CD4-positive, CD25-positive, alpha-beta regulatory T cell (primary cell): ENCODE data around the gene PPEF1. TPM values are rescaled to one million over a fixed set of nuclear protein-coding genes. Genes with fewer than 3 reads are reported as not detected.

Experiments
- ATAC-seq, 2 donors: fragments of 150-1000 bp; cut with Tn5 transposase; one replicate each; pipeline ENCODE4 v1.10.0; 2021; ENCODE audit warnings: low read depth in 2 of 2, moderate number of reproducible peaks in 2 of 2, moderate library complexity in 1 of 2
- DNase-seq, 3 donors: peaks; one replicate each; pipeline versions ENCODE4 v3.0.0 to v3.0.0-alpha.2; 2012 to 2022; ENCODE audit warnings: mixed read lengths in 1 of 3
- H3K27ac ChIP-seq: one replicate; pipeline ENCODE4 v1.7.0; 2013; ENCODE audit warnings: mild to moderate bottlenecking, low read length; ENCODE audit not compliant: insufficient read depth, poor library complexity, severe bottlenecking
- H3K27me3 ChIP-seq: one replicate; pipeline ENCODE4 v1.7.0; 2013; ENCODE audit warnings: low read length; ENCODE audit not compliant: control insufficient read depth, insufficient read depth
- H3K36me3 ChIP-seq: one replicate; pipeline ENCODE4 v1.7.0; 2013; ENCODE audit warnings: mild to moderate bottlenecking, low read length, moderate library complexity; ENCODE audit not compliant: control insufficient read depth, insufficient read depth
- H3K4me1 ChIP-seq: 2 replicates; pipeline ENCODE4 v1.7.0; 2013; ENCODE audit warnings: mild to moderate bottlenecking, low read length; ENCODE audit not compliant: insufficient read depth, control insufficient read depth, poor library complexity, severe bottlenecking
- H3K4me3 ChIP-seq: one replicate; pipeline ENCODE4 v1.7.0; 2013; ENCODE audit warnings: low read depth, mild to moderate bottlenecking, low read length, moderate library complexity
- H3K9me3 ChIP-seq, 2 experiments: 1 replicate in 1 of 2; 2 replicates in 1 of 2; pipeline ENCODE4 v1.7.0; 2013; ENCODE audit warnings: low read length in 2 of 2, mild to moderate bottlenecking in 1 of 2, moderate library complexity in 1 of 2; ENCODE audit not compliant: control insufficient read depth in 2 of 2
- H3K27ac Mint-ChIP-seq, 3 donors: one replicate each; pipeline ENCODE4 v1.8.0; 2020 to 2022; ENCODE audit warnings: mild to moderate bottlenecking in 3 of 3, mixed read lengths in 3 of 3, moderate library complexity in 2 of 3
- H3K27me3 Mint-ChIP-seq: one replicate; pipeline ENCODE4 v1.8.0; 2022; ENCODE audit warnings: mild to moderate bottlenecking, mixed read lengths
- H3K36me3 Mint-ChIP-seq: one replicate; pipeline ENCODE4 v1.8.0; 2020; ENCODE audit warnings: mixed read lengths
- H3K4me1 Mint-ChIP-seq, 4 donors: one replicate each; pipeline ENCODE4 v1.8.0; 2020 to 2022; ENCODE audit warnings: mixed read lengths in 4 of 4, mild to moderate bottlenecking in 1 of 4
- H3K4me3 Mint-ChIP-seq, 4 donors: one replicate each; pipeline ENCODE4 v1.8.0; 2020 to 2022; ENCODE audit warnings: mild to moderate bottlenecking in 4 of 4, mixed read lengths in 4 of 4, moderate library complexity in 3 of 4
- H3K9me3 Mint-ChIP-seq, 7 donors: one replicate each; pipeline ENCODE4 v1.8.0; 2020 to 2022; ENCODE audit warnings: mixed read lengths in 7 of 7, mild to moderate bottlenecking in 3 of 7, moderate library complexity in 2 of 7
- polyA plus RNA-seq, 4 donors: library from polyadenylated mRNA; unstranded; fragments of 300-500 nt; fragmentation: Illumina TruSeq; gene quantifications; one replicate each; pipeline ENCODE4 v1.2.3, GENCODE V29; 2021
- total RNA-seq: library from RNA; stranded (reverse); gene quantifications from one replicate; pipeline ENCODE4 v1.2.3, GENCODE V29; 2022

Gene PPEF1
- total and polyA plus RNA-seq, 5 donors from 2014 or later, result 0.59 TPM; not detected in 4

GRCh38 chrX:18691431-18691830 is 16.0 kb upstream of the PPEF1 start:
- ATAC-seq (no peak), DNase-seq (no peak)
- H3K36me3 Mint-ChIP-seq, result no peaks in the 10 kb centered on the region
- Histone ChIP-seq H3K27me3 (no peaks in the 10 kb centered on the region), H3K36me3 (no peaks in the 10 kb centered on the region), H3K4me3 (no peak overlapping the region), H3K4me1 (no peaks in the 10 kb centered on the region), H3K27ac (no peak overlapping the region), H3K9me3 (no peaks in the 10 kb centered on the region)
- no peak overlapping the region for H3K27ac Mint-ChIP-seq
- H3K4me1 Mint-ChIP-seq, result no peaks in the 10 kb centered on the region
- no peak overlapping the region for H3K4me3 Mint-ChIP-seq
- peaks cover 5% of the 10 kb centered on the region for H3K27me3 Mint-ChIP-seq
- peaks cover 0 to 6% (median 0%) of the 10 kb centered on the region in 7 donors for H3K9me3 Mint-ChIP-seq

GRCh38 chrX:18692541-18692940 is 14.9 kb upstream of the PPEF1 start:
- H3K4me3 ChIP-seq, result no peak overlapping the region
- H3K9me3 Mint-ChIP-seq, result peaks cover 0 to 6% (median 0%) of the 10 kb centered on the region in 7 donors
- no peaks in the 10 kb centered on the region for H3K27me3 ChIP-seq
- no peak overlapping the region for H3K27ac ChIP-seq
- H3K36me3 ChIP-seq, result no peaks in the 10 kb centered on the region
- no peaks in the 10 kb centered on the region for H3K9me3 ChIP-seq
- no peak for DNase-seq
- no peak overlapping the region for H3K4me3 Mint-ChIP-seq
- no peaks in the 10 kb centered on the region for H3K4me1 ChIP-seq
- no peak overlapping the region for H3K27ac Mint-ChIP-seq
- no peak for ATAC-seq
- no peaks in the 10 kb centered on the region for H3K36me3 Mint-ChIP-seq
- peaks cover 5% of the 10 kb centered on the region for H3K27me3 Mint-ChIP-seq
- no peaks in the 10 kb centered on the region for H3K4me1 Mint-ChIP-seq

GRCh38 chrX:18696653-18697052 is 10.8 kb upstream of the PPEF1 start:
- peaks cover 5% of the 10 kb centered on the region for H3K27me3 Mint-ChIP-seq
- no peak for ATAC-seq

GRCh38 chrX:18698737-18699650 is 8.5 kb upstream of the PPEF1 start:
- Histone ChIP-seq H3K27me3 (no peaks in the 10 kb centered on the region), H3K9me3 (no peaks in the 10 kb centered on the region), H3K4me1 (no peaks in the 10 kb centered on the region), H3K27ac (no peak overlapping the region), H3K4me3 (no peak overlapping the region), H3K36me3 (no peaks in the 10 kb centered on the region)
- ATAC-seq, result no peak
- Mint-ChIP-seq H3K4me1 (no peaks in the 10 kb centered on the region), H3K27ac (no peak overlapping the region), H3K36me3 (no peaks in the 10 kb centered on the region), H3K4me3 (no peak overlapping the region), H3K9me3 (peaks cover 0 to 6% (median 0%) of the 10 kb centered on the region in 7 donors), H3K27me3 (peaks cover 5% of the 10 kb centered on the region)
- DNase-seq, result no peak

More at GRCh38 chrX:18696653-18697052, 10.8 kb upstream of the PPEF1 start:
- Histone ChIP-seq H3K4me3 (no peak overlapping the region), H3K36me3 (no peaks in the 10 kb centered on the region), H3K27ac (no peak overlapping the region), H3K9me3 (no peaks in the 10 kb centered on the region), H3K27me3 (no peaks in the 10 kb centered on the region), H3K4me1 (no peaks in the 10 kb centered on the region)
- no peaks in the 10 kb centered on the region for H3K36me3 Mint-ChIP-seq
- no peaks in the 10 kb centered on the region for H3K4me1 Mint-ChIP-seq
- no peak for DNase-seq
- H3K27ac Mint-ChIP-seq, result peak overlapping the region in 1 of 3 donors; percentile 53
- H3K9me3 Mint-ChIP-seq, result peaks cover 0 to 6% (median 0%) of the 10 kb centered on the region in 7 donors
- no peak overlapping the region for H3K4me3 Mint-ChIP-seq

GRCh38 chrX:18701621-18702361 is 5.7 kb upstream of the PPEF1 start:
- H3K4me1 Mint-ChIP-seq, result no peaks in the 10 kb centered on the region

GRCh38 chrX:18702362-18703195 is 4.9 kb upstream of the PPEF1 start:
- Histone ChIP-seq H3K27me3 (no peaks in the 10 kb centered on the region), H3K4me3 (no peak overlapping the region), H3K4me1 (no peaks in the 10 kb centered on the region), H3K36me3 (no peaks in the 10 kb centered on the region), H3K27ac (no peak overlapping the region), H3K9me3 (no peaks in the 10 kb centered on the region)
- H3K4me1 Mint-ChIP-seq, result no peaks in the 10 kb centered on the region
- ATAC-seq, result no peak
- DNase-seq, result no peak
- H3K4me3 Mint-ChIP-seq, result no peak overlapping the region
- no peaks in the 10 kb centered on the region for H3K27me3 Mint-ChIP-seq
- H3K9me3 Mint-ChIP-seq, result peaks cover 0 to 2% (median 0%) of the 10 kb centered on the region in 7 donors
- H3K27ac Mint-ChIP-seq, result no peak overlapping the region
- H3K36me3 Mint-ChIP-seq, result no peaks in the 10 kb centered on the region

More at GRCh38 chrX:18701621-18702361, 5.7 kb upstream of the PPEF1 start:
- Mint-ChIP-seq H3K4me3 (no peak overlapping the region), H3K27me3 (no peaks in the 10 kb centered on the region), H3K27ac (no peak overlapping the region), H3K9me3 (peaks cover 0 to 4% (median 0%) of the 10 kb centered on the region in 7 donors), H3K36me3 (no peaks in the 10 kb centered on the region)
- no peak overlapping the region for H3K4me3 ChIP-seq
- no peak for DNase-seq
- H3K27me3 ChIP-seq, result no peaks in the 10 kb centered on the region
- no peak overlapping the region for H3K27ac ChIP-seq
- H3K36me3 ChIP-seq, result no peaks in the 10 kb centered on the region
- ATAC-seq, result no peak
- H3K9me3 ChIP-seq, result no peaks in the 10 kb centered on the region
- no peaks in the 10 kb centered on the region for H3K4me1 ChIP-seq

- H3K9me3 Mint-ChIP-seq, result peaks cover 0 to 2% (median 0%) of the 10 kb centered on the region in 7 donors
- Histone ChIP-seq H3K4me3 (no peak overlapping the region), H3K36me3 (no peaks in the 10 kb centered on the region), H3K9me3 (no peaks in the 10 kb centered on the region), H3K27me3 (no peaks in the 10 kb centered on the region), H3K4me1 (no peaks in the 10 kb centered on the region), H3K27ac (no peak overlapping the region)
- no peak overlapping the region for H3K4me3 Mint-ChIP-seq
- H3K36me3 Mint-ChIP-seq, result no peaks in the 10 kb centered on the region
- H3K4me1 Mint-ChIP-seq, result no peaks in the 10 kb centered on the region
- ATAC-seq (no peak), DNase-seq (no peak)
- no peak overlapping the region for H3K27ac Mint-ChIP-seq
- no peaks in the 10 kb centered on the region for H3K27me3 Mint-ChIP-seq
Measured at GRCh38 chrX:18709833-18710232, 2.4 kb downstream of the PPEF1 start.
